ENCODE data around the gene ECHDC1. TPM values are rescaled to one million over a fixed set of nuclear protein-coding genes. Genes with fewer than 3 reads are reported as not detected.

The ECHDC1 gene
- total RNA-seq, 1 donor from 2014 or later, result 47.2 TPM

GRCh38 chr6:127267646-127268625, 75.5 kb downstream of the ECHDC1 start:
- no peaks in the 10 kb centered on the region for H3K36me3 ChIP-seq (ENCODE audit: insufficient read depth, low read length)
- peak overlapping the region; percentile 98 for H3K9ac ChIP-seq (ENCODE audit: low read length)
- Mint-ChIP-seq H3K9me3 (ENCODE audit: unreplicated experiment) (no peaks in the 10 kb centered on the region), H3K4me3 (ENCODE audit: unreplicated experiment) (peak overlapping the region; percentile 99), H3K36me3 (ENCODE audit: low read depth, unreplicated experiment) (no peaks in the 10 kb centered on the region), H3K27me3 (ENCODE audit: low read depth, unreplicated experiment) (no peaks in the 10 kb centered on the region), H3K4me1 (ENCODE audit: low read depth, unreplicated experiment) (peaks cover 14% of the 10 kb centered on the region), H3K27ac (ENCODE audit: unreplicated experiment) (peak overlapping the region; percentile 94)
- no peaks in the 10 kb centered on the region for H3K27me3 ChIP-seq (ENCODE audit: insufficient read depth, low read length)
- H3K4me1 ChIP-seq (ENCODE audit: insufficient read depth, low read length), result peaks cover 6% of the 10 kb centered on the region
- H2AFZ ChIP-seq (ENCODE audit: low read depth, low read length), result peak overlapping the region; percentile 88
- peak overlapping the region; percentile 92 for H3K4me2 ChIP-seq (ENCODE audit: low read length)
- H3K27ac ChIP-seq (ENCODE audit: low read depth, low read length), result peak overlapping the region; percentile 91
- FAIRE-seq, result no peak
- no peak for DNase-seq (ENCODE audit: low read depth)
- no peaks in the 10 kb centered on the region for H3K9me3 ChIP-seq (ENCODE audit: insufficient read depth, low read depth, low read length)
- no peak for TF ChIP-seq EZH2 (IDR thresholded peaks at IDR 0.05; ENCODE audit: insufficient read depth, low read length)
- no peak for TF ChIP-seq CTCF (IDR thresholded peaks at IDR 0.05; ENCODE audit: insufficient read depth, low read depth, low read length)
- peaks cover 61% of the 10 kb centered on the region for H3K79me2 ChIP-seq (ENCODE audit: insufficient read depth, low read length)
- H4K20me1 ChIP-seq (ENCODE audit: insufficient read depth, low read length), result peaks cover 38% of the 10 kb centered on the region
- peak overlapping the region; percentile 97 for H3K4me3 ChIP-seq (ENCODE audit: insufficient read depth, low read depth, low read length)

- H3K27ac ChIP-seq (ENCODE audit: low read depth, low read length), result peak overlapping the region; percentile 91
- Mint-ChIP-seq H3K4me3 (ENCODE audit: unreplicated experiment) (peak overlapping the region; percentile 99), H3K36me3 (ENCODE audit: low read depth, unreplicated experiment) (no peaks in the 10 kb centered on the region), H3K27me3 (ENCODE audit: low read depth, unreplicated experiment) (no peaks in the 10 kb centered on the region), H3K9me3 (ENCODE audit: unreplicated experiment) (no peaks in the 10 kb centered on the region), H3K4me1 (ENCODE audit: low read depth, unreplicated experiment) (peaks cover 14% of the 10 kb centered on the region), H3K27ac (ENCODE audit: unreplicated experiment) (peak overlapping the region; percentile 94)
- peak overlapping the region; percentile 97 for H3K4me3 ChIP-seq (ENCODE audit: insufficient read depth, low read depth, low read length)
- FAIRE-seq (no peak), DNase-seq (ENCODE audit: low read depth) (peak; percentile 29)
- H2AFZ ChIP-seq (ENCODE audit: low read depth, low read length), result peak overlapping the region; percentile 88
- H3K9me3 ChIP-seq (ENCODE audit: insufficient read depth, low read depth, low read length), result no peaks in the 10 kb centered on the region
- peak overlapping the region; percentile 92 for H3K4me2 ChIP-seq (ENCODE audit: low read length)
- no peaks in the 10 kb centered on the region for H3K27me3 ChIP-seq (ENCODE audit: insufficient read depth, low read length)
- H3K4me1 ChIP-seq (ENCODE audit: insufficient read depth, low read length), result peaks cover 6% of the 10 kb centered on the region
- H4K20me1 ChIP-seq (ENCODE audit: insufficient read depth, low read length), result peaks cover 29% of the 10 kb centered on the region
- H3K36me3 ChIP-seq (ENCODE audit: insufficient read depth, low read length), result no peaks in the 10 kb centered on the region
- H3K79me2 ChIP-seq (ENCODE audit: insufficient read depth, low read length), result peaks cover 52% of the 10 kb centered on the region
- H3K9ac ChIP-seq (ENCODE audit: low read length), result peak overlapping the region; percentile 98
- TF ChIP-seq CTCF (IDR thresholded peaks at IDR 0.05; ENCODE audit: insufficient read depth, low read depth, low read length) (no peak), EZH2 (IDR thresholded peaks at IDR 0.05; ENCODE audit: insufficient read depth, low read length) (no peak)
Measured at GRCh38 chr6:127266892-127267645, 76.3 kb downstream of the ECHDC1 start.
